Measurements from ENCODE around the gene PTGES3. TPM values are rescaled to one million over a fixed set of nuclear protein-coding genes. Genes with fewer than 3 reads are reported as not detected.

The PTGES3 gene
- total RNA-seq, 1 experiment from 2014 or later = 404 TPM

DNA sequence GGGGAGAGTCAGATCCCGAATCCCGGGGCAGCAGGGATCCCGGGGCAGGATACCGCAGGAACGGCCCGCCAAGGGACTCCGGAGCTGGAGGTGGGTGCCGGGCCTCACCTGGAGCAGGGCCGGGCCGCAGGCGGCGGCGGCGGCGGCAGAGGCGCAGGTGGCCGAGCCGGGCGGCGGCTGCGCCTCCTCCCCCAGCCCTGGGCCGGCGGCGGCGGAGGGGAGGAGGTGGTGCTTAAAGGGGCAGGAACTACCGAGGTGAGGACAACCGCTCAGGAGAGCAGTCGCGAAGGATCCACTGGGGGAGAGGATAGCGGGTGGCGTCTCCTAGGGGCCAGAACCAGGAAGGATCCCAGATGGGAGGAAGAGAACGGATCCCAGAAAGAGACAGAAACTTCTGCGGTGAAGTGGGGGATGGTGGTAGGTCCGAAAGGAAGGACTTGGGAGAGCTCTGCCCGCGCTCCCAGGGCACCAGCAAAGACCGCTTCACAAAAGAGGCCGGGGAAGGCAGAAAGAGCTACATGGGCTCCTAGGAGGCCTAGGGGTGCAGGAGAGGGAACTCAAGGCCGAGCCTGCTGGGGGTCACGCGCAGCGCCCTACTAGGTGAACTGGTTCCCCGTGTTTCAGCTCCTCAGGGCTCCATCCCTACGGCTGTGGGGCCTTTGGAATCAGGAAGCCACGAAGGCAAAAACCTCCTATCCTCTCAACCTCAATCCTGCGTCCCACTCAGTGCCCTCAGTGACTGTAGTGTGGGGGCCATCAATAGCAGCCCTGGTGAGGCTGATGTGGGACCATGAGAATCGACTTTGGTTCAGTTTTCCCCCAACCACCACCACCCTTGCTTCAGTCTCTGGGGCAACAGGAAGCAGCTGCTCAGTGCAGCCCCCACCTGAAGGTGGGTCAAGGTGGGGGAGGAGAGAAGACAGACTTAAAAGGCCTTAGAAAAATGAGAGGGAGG lies 53.0 kb downstream of the PTGES3 start (continued):
- TF ChIP-seq EZH2 (IDR thresholded peaks at IDR 0.05) (no peak), SIN3A (IDR thresholded peaks at IDR 0.05; ENCODE audit: low read depth) (no peak), ZNF274 (IDR thresholded peaks at IDR 0.05; ENCODE audit: low read depth, low read length) (no peak), ZFX (IDR thresholded peaks at IDR 0.05) (peak; percentile 56; the same call in 1 of the 2 replicates)
- TF ChIP-seq, protein P1, sequence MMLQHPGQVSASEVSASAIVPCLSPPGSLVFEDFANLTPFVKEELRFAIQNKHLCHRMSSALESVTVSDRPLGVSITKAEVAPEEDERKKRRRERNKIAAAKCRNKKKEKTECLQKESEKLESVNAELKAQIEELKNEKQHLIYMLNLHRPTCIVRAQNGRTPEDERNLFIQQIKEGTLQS (IDR thresholded peaks at IDR 0.05) = no peak

DNA sequence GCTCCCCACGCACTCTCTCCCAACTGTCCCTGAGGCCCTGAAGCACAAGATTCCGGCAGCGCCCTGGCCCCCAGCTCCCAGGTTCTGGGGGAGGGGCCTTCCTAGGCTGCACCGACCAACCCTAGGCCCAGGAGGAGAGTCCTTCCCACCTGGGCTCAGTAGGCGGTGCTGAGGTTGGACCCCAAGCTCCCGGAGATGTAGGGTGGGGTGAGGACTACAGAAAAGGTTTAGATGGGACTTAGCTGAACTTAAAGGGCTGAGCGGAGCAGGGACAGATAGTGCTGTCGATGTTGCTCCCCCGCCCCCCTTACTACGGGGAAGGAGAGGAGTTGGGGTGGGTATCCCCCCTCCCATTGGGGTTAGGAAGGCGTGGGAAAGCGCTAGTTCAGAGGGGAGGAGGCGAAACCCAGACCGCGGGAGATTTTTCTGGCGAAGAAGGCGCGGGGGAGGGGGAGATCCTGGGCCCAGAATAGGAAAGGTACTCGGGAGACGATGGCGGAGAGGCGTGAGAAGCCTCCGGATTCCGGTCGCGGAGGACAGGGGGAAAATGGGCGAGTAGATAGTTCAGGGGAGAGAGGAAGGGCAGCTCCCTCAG lies 53.7 kb downstream of the PTGES3 start:
- H3K36me3 ChIP-seq (ENCODE audit: control insufficient read depth in 1 of 2, insufficient read depth in 2 of 2, low read length in 2 of 2) = peaks cover 15 to 17% of the 10 kb centered on the region in 2 experiments
- RAD21 ChIA-PET (ENCODE audit: low non-redundant PET in 1 of 2, low total read pairs in 2 of 2, uncharacterized antibody in 2 of 2, unreplicated experiment in 2 of 2) = interaction anchor here in 1 of 2 experiments (0.6 kb wide), 1 partner anchor 117 kb away, joined by 3 read pairs; no protein-coding TSS in a partner anchor
- H3K4me1 ChIP-seq (ENCODE audit: control insufficient read depth in 1 of 2, insufficient read depth in 2 of 2, low read length in 2 of 2) = peaks cover 44 to 76% of the 10 kb centered on the region in 2 experiments
- no peaks in the 10 kb centered on the region for H4K20me1 ChIP-seq (ENCODE audit: insufficient read depth)
- H3K9ac ChIP-seq (ENCODE audit: low read length) = peak overlapping the region; percentile 79
- intact Hi-C loops (cut with micrococcal nuclease) = no loop called here
- no TSS peak for BruUV-seq (replicated peaks)
- no peaks in the 10 kb centered on the region for H3K27me3 ChIP-seq (ENCODE audit: insufficient read depth, low read length)
- no peak overlapping the region for H2AFZ ChIP-seq (ENCODE audit: low read depth, low read length, poor library complexity, severe bottlenecking)
- H3K4me2 ChIP-seq (ENCODE audit: low read length) = peak overlapping the region; percentile 98
- H3K4me3 ChIP-seq (replicated peaks in 1 of 2; ENCODE audit: low read depth in 1 of 2, low read length in 2 of 2) = peak overlapping the region; percentile 80 to 93
- H3K79me2 ChIP-seq (ENCODE audit: insufficient read depth, low read length) = peaks cover 49% of the 10 kb centered on the region
- CTCF ChIA-PET = interaction anchor here (0.7 to 3.6 kb wide), 5 partner anchors 41 to 274 kb away, joined by 3 to 34 read pairs (median 3); partner anchors contain the start of gene STAT2
- POLR2A ChIA-PET = interaction anchor here (0.8 to 1.5 kb wide), 3 partner anchors 55 to 274 kb away, joined by 3 to 4 read pairs (median 3); partner anchors contain the start of genes RBMS2 and STAT2
- no peaks in the 10 kb centered on the region for H3K9me2 ChIP-seq (ENCODE audit: insufficient read depth)
- peak overlapping the region; percentile 88 for H3K27ac ChIP-seq (ENCODE audit: low read depth, low read length)
- TF ChIP-seq EZH2 (IDR thresholded peaks at IDR 0.05) = no peak
- TF ChIP-seq YY1 (IDR thresholded peaks at IDR 0.05; ENCODE audit: extremely low read depth, insufficient replicate concordance, low read depth, low read length) = peak; percentile 4
- DNase-seq (ENCODE audit: low read depth, low spot score) (peak; percentile 45), ATAC-seq (peak; percentile 40)
- H3K9me3 ChIP-seq (ENCODE audit: control insufficient read depth in 1 of 2, insufficient read depth in 1 of 2, low read depth in 1 of 2, low read length in 2 of 2) = no peaks in the 10 kb centered on the region
